H9 (cell line): ENCODE measurements around the gene TMUB2. TPM values are rescaled to one million over a fixed set of nuclear protein-coding genes. Genes with fewer than 3 reads are reported as not detected.

Experiments used
- DNase-seq: peaks from one replicate; pipeline ENCODE4 v3.0.0-alpha.2; 2017
- H2AFZ ChIP-seq: one replicate; pipeline ENCODE4 v1.6.1; 2013; ENCODE audit warnings: mild to moderate bottlenecking, low read length, control low read depth, moderate library complexity
- H2AK5ac ChIP-seq: 2 replicates; pipeline ENCODE4 v1.6.1; 2013; ENCODE audit warnings: low read length, control low read depth, mixed read lengths; ENCODE audit not compliant: insufficient read length
- H2BK120ac ChIP-seq: one replicate; pipeline ENCODE4 v1.6.1; 2013; ENCODE audit warnings: low read depth, mild to moderate bottlenecking, low read length, control low read depth, inconsistent platforms; ENCODE audit not compliant: poor library complexity, severe bottlenecking
- H2BK12ac ChIP-seq: 2 replicates; pipeline ENCODE4 v1.6.1; 2013; ENCODE audit warnings: low read length, control low read depth, mixed read lengths, low read depth; ENCODE audit not compliant: insufficient read length
- H2BK15ac ChIP-seq: 2 replicates; pipeline ENCODE4 v1.6.1; 2013; ENCODE audit warnings: low read depth, low read length, control low read depth
- H2BK20ac ChIP-seq: one replicate; pipeline ENCODE4 v1.6.1; 2013; ENCODE audit warnings: low read depth, mild to moderate bottlenecking, low read length, control low read depth, inconsistent platforms; ENCODE audit not compliant: poor library complexity, severe bottlenecking
- H2BK5ac ChIP-seq: 2 replicates; pipeline ENCODE4 v1.6.1; 2013; ENCODE audit warnings: low read length, control low read depth, mixed read lengths; ENCODE audit not compliant: insufficient read length
- H3K14ac ChIP-seq: 2 replicates; pipeline ENCODE4 v1.6.1; 2013; ENCODE audit warnings: low read length, control low read depth; ENCODE audit not compliant: insufficient read depth
- H3K18ac ChIP-seq: 2 replicates; pipeline ENCODE4 v1.6.1; 2013; ENCODE audit warnings: low read depth, mild to moderate bottlenecking, mixed read lengths, low read length, control low read depth; ENCODE audit not compliant: insufficient read length
- H3K23ac ChIP-seq: 2 replicates; pipeline ENCODE4 v1.6.1; 2013; ENCODE audit warnings: low read length, control low read depth, mixed read lengths, low read depth; ENCODE audit not compliant: insufficient read length
- H3K23me2 ChIP-seq: 2 replicates; pipeline ENCODE4 v1.6.1; 2013; ENCODE audit warnings: low read depth, mild to moderate bottlenecking, mixed read lengths, low read length, control low read depth; ENCODE audit not compliant: insufficient read length, poor library complexity, severe bottlenecking
- H3K27ac ChIP-seq: 2 replicates; pipeline ENCODE4 v1.5.1; 2013; ENCODE audit warnings: low read length, control low read depth, mixed read lengths, low read depth; ENCODE audit not compliant: insufficient read length
- H3K27me3 ChIP-seq: 2 replicates; pipeline ENCODE4 v1.6.1; 2013; ENCODE audit warnings: low read length, control low read depth, inconsistent platforms; ENCODE audit not compliant: insufficient read depth
- H3K4ac ChIP-seq: 2 replicates; pipeline ENCODE4 v1.6.1; 2013; ENCODE audit warnings: low read depth, mild to moderate bottlenecking, control low read depth, inconsistent platforms, low read length, moderate library complexity
- H3K4me1 ChIP-seq: 2 replicates; pipeline ENCODE4 v1.6.1; 2013; ENCODE audit warnings: low read length, control low read depth, inconsistent platforms; ENCODE audit not compliant: insufficient read depth
- H3K4me2 ChIP-seq: 2 replicates; pipeline ENCODE4 v1.6.1; 2013; ENCODE audit warnings: low read length, control low read depth, mixed read lengths; ENCODE audit not compliant: insufficient read length, insufficient read depth
- H3K56ac ChIP-seq: 2 replicates; pipeline ENCODE4 v1.6.1; 2013; ENCODE audit warnings: low read depth, mild to moderate bottlenecking, mixed read lengths, low read length, control low read depth; ENCODE audit not compliant: insufficient read length
- H3K79me1 ChIP-seq: 2 replicates; pipeline ENCODE4 v1.6.1; 2013; ENCODE audit warnings: low read depth, mild to moderate bottlenecking, moderate library complexity, low read length, control low read depth, inconsistent platforms; ENCODE audit not compliant: insufficient read depth, poor library complexity, severe bottlenecking
- H3K79me2 ChIP-seq: 2 replicates; pipeline ENCODE4 v1.6.1; 2013; ENCODE audit warnings: low read length, control low read depth, inconsistent platforms; ENCODE audit not compliant: insufficient read depth
- H3K9ac ChIP-seq: 2 replicates; pipeline ENCODE4 v1.6.1; 2013; ENCODE audit warnings: low read length, control low read depth, mixed read lengths; ENCODE audit not compliant: insufficient read length; ENCODE audit errors: extremely low read depth
- H3K9me3 ChIP-seq: one replicate; pipeline ENCODE4 v1.6.1; 2013; ENCODE audit warnings: low read depth, low read length, inconsistent platforms; ENCODE audit not compliant: control insufficient read depth
- H3T11ph ChIP-seq: one replicate; pipeline ENCODE4 v1.6.1; 2013; ENCODE audit warnings: mild to moderate bottlenecking, low read length, control low read depth, inconsistent platforms
- H4K20me1 ChIP-seq: one replicate; pipeline ENCODE4 v1.6.1; 2013; ENCODE audit not compliant: control insufficient read depth, insufficient read length, insufficient read depth
- H4K5ac ChIP-seq: 2 replicates; pipeline ENCODE4 v1.6.1; 2013; ENCODE audit warnings: low read depth, mild to moderate bottlenecking, mixed read lengths, low read length, control low read depth; ENCODE audit not compliant: insufficient read length
- H4K8ac ChIP-seq: replicated peaks from 2 replicates; pipeline ENCODE4 v1.6.1; 2013; ENCODE audit warnings: low read length, control low read depth, mixed read lengths, low read depth; ENCODE audit not compliant: insufficient read length
- H4K91ac ChIP-seq: 2 replicates; pipeline ENCODE4 v1.6.1; 2013; ENCODE audit warnings: low read depth, mild to moderate bottlenecking, moderate library complexity, mixed read lengths, low read length, control low read depth; ENCODE audit not compliant: insufficient read length
- H3K27ac Mint-ChIP-seq, 3 experiments: 2 replicates in 2 of 3; 3 replicates in 1 of 3; pipeline ENCODE4 v1.8.0; 2020 to 2021; ENCODE audit warnings: mixed read lengths in 3 of 3, mild to moderate bottlenecking in 1 of 3, moderate library complexity in 1 of 3
- H3K27me3 Mint-ChIP-seq: 2 replicates; pipeline ENCODE4 v1.8.0; 2021; ENCODE audit warnings: low read depth, mild to moderate bottlenecking, moderate library complexity, mixed read lengths
- H3K36me3 Mint-ChIP-seq, 3 experiments: 2 replicates in 2 of 3; 3 replicates in 1 of 3; pipeline ENCODE4 v1.8.0; 2020 to 2021; ENCODE audit warnings: low read depth in 3 of 3, mixed read lengths in 3 of 3; ENCODE audit not compliant: insufficient read depth in 1 of 3
- H3K4me1 Mint-ChIP-seq, 2 experiments: 2 replicates each; pipeline ENCODE4 v1.8.0; 2020; ENCODE audit warnings: mixed read lengths in 2 of 2
- H3K4me3 Mint-ChIP-seq, 2 experiments: 2 replicates in 1 of 2; 3 replicates in 1 of 2; pipeline ENCODE4 v1.8.0; 2020 to 2021; ENCODE audit warnings: mild to moderate bottlenecking in 2 of 2, mixed read lengths in 2 of 2, moderate library complexity in 1 of 2
- H3K9me3 Mint-ChIP-seq, 2 experiments: 2 replicates in 1 of 2; 3 replicates in 1 of 2; pipeline ENCODE4 v1.8.0; 2020; ENCODE audit warnings: mild to moderate bottlenecking in 2 of 2, mixed read lengths in 2 of 2, moderate library complexity in 1 of 2
- CTCF ChIP-seq: fragments of 200-600 bp; sonication (generic); conservative IDR thresholded peaks from 3 replicates; pipeline ENCODE4 v1.8.0; 2021; ENCODE audit warnings: antibody characterized with exemption, mild to moderate bottlenecking
- WGBS: extraction: QIAGEN DNeasy Blood & Tissue Kit; methylation state at CpG from one replicate; pipeline ENCODE4 v1.1.7; 2013; ENCODE audit warnings: missing lambda C conversion rate, low lambda C conversion rate, mixed read lengths; ENCODE audit not compliant: insufficient read length; ENCODE audit errors: extremely low coverage; 5-methylcytosine and 5-hydroxymethylcytosine counted together
- total RNA-seq: library from RNA; stranded (reverse); gene quantifications from 2 replicates; pipeline ENCODE4 v1.2.1, GENCODE V29; 2021

TMUB2 gene
- total RNA-seq, 1 experiment from 2014 or later, result 22.9 TPM

GRCh38 chr17:44213403-44214229 lies 26.8 kb downstream of the TMUB2 start:
- H3K79me2 ChIP-seq, result peaks cover 6% of the 10 kb centered on the region; the same call in 1 of the 2 replicates
- no peak for TF ChIP-seq CTCF
- no peak overlapping the region for H3T11ph ChIP-seq
- no peak overlapping the region for H2BK5ac ChIP-seq
- no peak overlapping the region for H3K14ac ChIP-seq
- no CpG with 5 or more reads among the region's 15 CpGs for WGBS
- no peak overlapping the region for H3K18ac ChIP-seq
- H3K4ac ChIP-seq, result no peak overlapping the region
- H2BK20ac ChIP-seq, result no peak overlapping the region
- no peak for DNase-seq
- no peak overlapping the region for H4K8ac ChIP-seq
- H3K23ac ChIP-seq, result no peak overlapping the region
- no peaks in the 10 kb centered on the region for H3K27me3 Mint-ChIP-seq
- peak overlapping the region in 1 of 2 experiments; percentile 6; a peak in 1 of 5 replicates for H3K4me3 Mint-ChIP-seq
- H4K5ac ChIP-seq, result no peak overlapping the region
- peaks cover 36 to 86% (median 80%) of the 10 kb centered on the region in 3 experiments for H3K36me3 Mint-ChIP-seq
- H4K20me1 ChIP-seq, result no peaks in the 10 kb centered on the region
- no peak overlapping the region for H2BK15ac ChIP-seq
- no peak overlapping the region for H3K56ac ChIP-seq
- peak overlapping the region in 2 of 3 experiments; percentile 65 to 85; a peak in 4 of 7 replicates for H3K27ac Mint-ChIP-seq
- H3K4me2 ChIP-seq, result no peak overlapping the region
- no peak overlapping the region for H3K9ac ChIP-seq
- no peak overlapping the region for H3K27ac ChIP-seq
- H3K4me1 ChIP-seq, result 0 out of 2 replicates have a peak, but pooled peaks cover 4% of the 10 kb centered on the region
- H2AFZ ChIP-seq, result no peak overlapping the region
- peaks cover 6% of the 10 kb centered on the region for H3K79me1 ChIP-seq
- no peak overlapping the region for H2AK5ac ChIP-seq
- no peak overlapping the region for H2BK120ac ChIP-seq
- H3K9me3 Mint-ChIP-seq, result no peaks in the 10 kb centered on the region
- H3K23me2 ChIP-seq, result peaks cover 6% of the 10 kb centered on the region
- H3K27me3 ChIP-seq, result no peaks in the 10 kb centered on the region
- H4K91ac ChIP-seq, result no peak overlapping the region
- no peak overlapping the region for H2BK12ac ChIP-seq
- H3K9me3 ChIP-seq, result no peaks in the 10 kb centered on the region
- H3K4me1 Mint-ChIP-seq, result peaks cover 12 to 29% of the 10 kb centered on the region in 2 experiments
